T-helper 2 cell (primary cell): Measurements from ENCODE around the gene SLC2A4.
A peak's percentile ranks its signal among the peaks of the same experiment; 100 is the strongest.

Experiments used
- DNase-seq, 5 experiments: peaks; one replicate each; pipeline versions ENCODE4 v3.0.0 to v3.0.0-alpha.2; 2012 to 2022

SLC2A4 gene

GRCh38 chr17:7248796-7249195, 32.7 kb upstream of the SLC2A4 start:
- no peak for DNase-seq

GRCh38 chr17:7249214-7249613, 32.3 kb upstream of the SLC2A4 start:
- no peak for DNase-seq

- DNase-seq: no peak
These were observed 31.7 kb upstream of the SLC2A4 start for GRCh38 chr17:7249830-7250229.

- DNase-seq: no peak
These were observed 30.6 kb upstream of the SLC2A4 start for GRCh38 chr17:7250695-7251627.

GRCh38 chr17:7251661-7252175, 29.8 kb upstream of the SLC2A4 start, which contains the start of gene CTDNEP1:
TSS of gene CTDNEP1 (minus strand) at chr17:7251734. CDS start at chr17:7251296, 438 bp downstream.
- peak; percentile 94 to 99 (median 98) for DNase-seq

- peak; percentile 62 to 93 (median 81) for DNase-seq
These were observed 29.1 kb upstream of the SLC2A4 start, which contains the start of gene ELP5 for GRCh38 chr17:7252176-7253043. TSS of gene ELP5 (plus strand) at chr17:7252215. CDS start at chr17:7252551, 336 bp downstream.

GRCh38 chr17:7253082-7253481, 28.4 kb upstream of the SLC2A4 start:
- no peak for DNase-seq

GRCh38 chr17:7254511-7254910, 27.0 kb upstream of the SLC2A4 start:
- no peak for DNase-seq

- DNase-seq: no peak
These were observed 24.6 kb upstream of the SLC2A4 start for GRCh38 chr17:7256766-7257456.

GRCh38 chr17:7258731-7259554, 22.6 kb upstream of the SLC2A4 start:
- DNase-seq: no peak

GRCh38 chr17:7259555-7259889, 22.0 kb upstream of the SLC2A4 start:
- DNase-seq: no peak

- DNase-seq: no peak
These were observed 21.4 kb upstream of the SLC2A4 start for GRCh38 chr17:7260151-7260550.

GRCh38 chr17:7260651-7261378, 20.7 kb upstream of the SLC2A4 start:
- DNase-seq: peak in 2 of 5 experiments; percentile 23 to 30

- peak in 3 of 5 experiments; percentile 10 to 48 (median 22) for DNase-seq
These were observed 19.9 kb upstream of the SLC2A4 start for GRCh38 chr17:7261379-7262191.

GRCh38 chr17:7262192-7262934, 19.2 kb upstream of the SLC2A4 start, which contains the start of gene CLDN7:
TSS of gene CLDN7 (minus strand) at chr17:7262478. CDS start at chr17:7262043, 435 bp downstream.
- DNase-seq: no peak

- no peak for DNase-seq
These were observed 18.4 kb upstream of the SLC2A4 start for GRCh38 chr17:7262935-7263800.

- no peak for DNase-seq
These were observed 17.8 kb upstream of the SLC2A4 start for GRCh38 chr17:7263801-7264078.

- no peak for DNase-seq
These were observed 14.7 kb upstream of the SLC2A4 start for GRCh38 chr17:7266784-7267183.
